NCI-H345 treated with DMSO at 0.1 percent for 48 hours (cell line): ENCODE results near the gene DLG5.

Experiments used
- DNase-seq: peaks from one replicate; lab custom pipeline; 2025; ENCODE audit not compliant: unreplicated experiment; lab: John Stamatoyannopoulos, UW

The DLG5 gene

DNA sequence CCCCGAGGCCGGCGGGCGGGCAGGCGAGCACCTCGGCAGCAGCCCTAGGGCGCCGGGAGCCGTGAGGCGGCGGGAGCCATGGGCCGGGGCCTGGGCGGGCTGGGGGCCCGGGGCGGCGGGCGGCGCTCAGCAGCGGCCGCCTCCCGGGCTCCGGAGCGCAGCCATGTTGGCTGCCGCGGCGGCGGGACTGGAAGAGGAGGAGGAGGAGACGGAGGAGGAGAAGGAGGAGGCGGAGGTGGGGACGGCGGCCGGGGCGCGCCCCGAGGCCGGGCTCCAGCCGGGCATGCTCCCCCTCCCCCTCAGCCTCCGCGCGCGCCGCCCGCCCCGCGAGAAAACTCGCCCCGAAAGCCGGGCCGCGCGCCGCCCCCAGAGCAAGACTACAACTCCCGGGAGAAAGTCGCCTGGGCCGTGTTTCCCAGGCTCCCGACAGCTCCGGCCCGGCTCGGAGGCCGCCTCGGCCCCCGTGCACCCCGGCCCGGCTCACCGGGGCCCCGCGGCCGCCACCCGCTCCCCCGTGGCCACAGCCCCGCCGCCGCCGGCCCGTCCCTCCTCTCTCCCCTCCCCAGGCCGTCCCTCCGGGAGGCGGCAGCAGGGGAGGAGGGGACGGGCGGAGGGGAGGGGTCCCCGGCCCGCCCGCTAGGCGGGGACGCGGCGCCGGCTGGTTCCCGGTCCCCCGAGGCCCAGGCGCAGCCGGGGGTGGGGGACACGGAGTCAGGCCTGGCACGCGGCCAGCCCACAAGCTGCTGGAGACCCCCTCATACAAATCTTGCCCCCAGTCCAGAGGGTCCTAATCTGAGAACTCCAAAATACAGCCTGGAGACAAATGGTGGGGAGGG lies at the start of gene DLG5:
DLG5 (minus strand) TSS at position 190 of the 836 bp plus-strand sequence. CDS start 235 bp downstream, outside the sequence.
- DNase-seq, result no peak

GRCh38 chr10:77975086-77975666 lies 48.6 kb upstream of the DLG5 start:
- no peak for DNase-seq

DNA sequence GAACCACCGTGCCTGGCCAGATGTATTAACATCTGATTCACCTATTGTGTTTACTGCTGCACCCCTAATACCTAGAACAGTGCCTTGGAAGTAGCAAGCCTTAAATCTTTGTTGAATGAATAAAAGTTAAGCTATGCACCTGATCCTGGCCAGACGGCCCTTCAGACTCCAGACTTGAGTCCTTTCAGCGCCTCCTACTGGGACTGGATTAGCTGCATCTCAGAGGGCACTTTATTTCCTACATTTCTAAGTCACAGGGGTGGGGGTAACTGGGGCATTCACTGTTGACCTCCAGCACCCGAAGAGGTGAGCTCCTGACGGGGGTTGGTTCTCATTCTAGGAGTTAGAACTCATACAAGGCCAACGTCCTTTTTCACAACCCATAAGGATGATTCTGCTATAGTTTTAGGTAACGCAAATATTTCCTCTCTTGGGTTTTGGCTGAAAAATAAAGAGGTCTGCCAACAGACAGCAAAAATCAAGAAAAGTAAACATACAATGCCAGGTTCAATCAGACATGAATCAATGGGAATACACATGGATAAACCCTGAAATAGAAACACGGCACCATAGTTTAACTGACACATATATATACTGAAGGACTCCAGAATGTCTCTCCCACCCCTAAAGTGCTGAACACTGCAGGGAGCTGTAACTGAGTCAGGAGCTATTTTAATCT lies 48.0 kb upstream of the DLG5 start:
- no peak for DNase-seq

GRCh38 chr10:77973276-77973675 lies 46.7 kb upstream of the DLG5 start:
- no peak for DNase-seq

DNA sequence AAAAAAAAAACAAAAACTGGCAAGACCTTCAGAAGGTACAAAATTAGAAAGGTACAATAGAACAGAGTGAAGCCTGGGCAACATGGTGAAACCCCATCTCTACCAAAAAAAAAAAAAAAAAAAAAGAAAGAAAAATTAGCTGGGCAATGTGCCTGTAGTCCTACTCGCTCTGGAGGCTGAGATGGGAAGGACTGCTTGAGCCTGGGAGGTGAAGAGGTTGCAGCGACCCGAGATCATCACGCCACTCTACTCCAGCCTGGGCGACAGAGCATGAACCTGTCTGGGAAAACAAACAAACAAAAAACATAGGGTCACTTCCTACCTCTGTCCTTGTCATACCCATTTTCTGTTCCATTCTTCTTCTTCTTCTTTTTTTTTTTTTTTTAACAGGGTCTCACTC lies 45.6 kb upstream of the DLG5 start:
- DNase-seq, result no peak

DNA sequence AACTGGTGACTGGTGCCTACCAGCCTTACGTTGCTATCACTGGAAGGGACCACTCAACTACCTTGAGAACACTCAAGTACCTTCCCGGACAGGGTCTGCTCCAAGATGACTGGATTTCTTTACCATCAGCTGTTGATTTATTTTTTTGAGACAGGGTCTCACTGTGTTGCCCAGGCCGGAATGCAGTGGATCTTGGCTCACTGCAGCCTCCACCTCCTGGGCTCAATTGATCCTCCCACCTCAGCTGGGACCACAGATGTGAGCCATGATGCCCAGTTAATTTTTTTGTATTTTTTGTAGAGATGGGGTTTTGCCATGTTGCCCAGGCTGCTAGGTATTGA lies 45.2 kb upstream of the DLG5 start:
- DNase-seq, result no peak

GRCh38 chr10:77970869-77971803 lies 44.6 kb upstream of the DLG5 start:
- no peak for DNase-seq

GRCh38 chr10:77969114-77969513 lies 42.6 kb upstream of the DLG5 start:
- DNase-seq, result no peak

DNA sequence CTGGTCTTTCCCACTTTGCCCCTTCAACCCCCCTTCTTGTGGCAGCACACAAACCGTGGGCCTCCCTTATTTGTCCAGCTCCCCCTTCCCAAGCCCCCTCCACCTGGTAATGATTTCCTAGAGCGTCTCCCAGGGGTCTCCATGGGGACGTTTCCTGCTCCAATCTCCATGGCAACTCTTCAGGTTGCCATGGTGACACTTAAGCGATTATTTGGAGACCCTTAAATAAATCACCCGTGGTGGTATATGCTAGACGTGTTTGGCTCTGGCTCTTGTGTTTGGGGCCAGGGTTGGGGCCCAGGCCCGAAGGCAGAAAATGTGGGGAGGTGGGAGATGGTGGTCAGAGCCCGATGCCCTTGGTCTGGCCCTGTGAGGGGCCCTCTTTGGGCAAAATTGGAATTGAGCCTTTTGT lies 41.1 kb upstream of the DLG5 start:
- DNase-seq, result no peak

DNA sequence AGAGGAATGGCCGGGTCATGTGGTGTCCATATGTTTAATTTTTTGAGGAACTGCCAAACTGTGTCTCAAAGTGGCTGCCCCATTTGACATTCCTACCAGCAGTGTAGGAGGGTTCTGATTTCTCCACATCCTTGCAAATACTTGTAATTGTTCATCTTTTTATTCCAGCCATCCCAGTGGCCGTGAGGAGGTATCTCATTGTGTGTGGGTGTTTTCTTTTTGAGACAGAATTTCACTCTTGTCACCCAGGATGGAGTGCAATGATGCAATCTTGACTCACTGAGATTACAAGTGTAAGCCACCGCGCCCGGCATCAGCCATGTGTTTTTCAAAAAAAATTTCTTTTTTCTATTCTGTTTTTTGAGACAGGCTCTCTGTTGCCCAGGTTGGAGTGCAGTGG lies 38.7 kb upstream of the DLG5 start:
- no peak for DNase-seq

DNA sequence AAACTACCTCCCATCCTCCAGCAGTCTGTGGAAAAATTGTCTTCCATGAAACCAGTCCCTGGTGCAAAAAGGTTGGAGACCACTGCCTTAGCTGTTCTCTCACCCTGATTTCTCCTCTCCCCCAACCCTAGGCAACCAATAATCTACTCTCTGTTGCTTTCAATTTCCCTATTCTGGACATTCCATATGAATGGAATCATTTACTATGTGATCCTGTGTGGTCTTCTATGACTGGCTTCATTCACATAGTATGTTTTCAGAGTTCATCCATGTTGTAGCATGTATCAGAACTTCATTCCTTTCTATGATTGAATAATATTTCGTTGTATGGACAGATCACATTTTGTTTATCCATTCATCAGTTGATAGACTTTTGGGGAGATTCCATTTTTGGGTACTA lies 38.3 kb upstream of the DLG5 start:
- no peak for DNase-seq

DNA sequence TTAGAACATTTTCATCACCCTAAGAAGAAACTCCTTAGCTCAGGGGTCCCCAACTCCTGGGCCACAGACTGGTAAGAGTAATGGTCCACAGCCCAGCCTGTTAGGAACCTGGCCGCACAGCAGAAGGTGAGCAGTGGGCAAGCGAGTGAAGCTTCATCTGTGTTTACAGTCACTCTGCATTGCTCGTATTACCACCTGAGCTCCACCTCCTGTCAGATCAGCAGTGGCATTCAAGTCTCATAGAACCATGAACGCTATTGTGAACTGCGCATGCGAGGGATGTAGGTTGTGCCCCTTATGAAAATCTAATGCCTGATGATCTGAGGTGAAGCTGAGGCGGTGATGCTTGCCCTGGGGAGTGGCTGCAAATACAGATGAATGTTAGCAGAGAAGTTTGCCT lies 37.3 kb upstream of the DLG5 start:
- no peak for DNase-seq

- no peak for DNase-seq
These were observed 36.0 kb upstream of the DLG5 start for GRCh38 chr10:77962350-77963146.

DNA sequence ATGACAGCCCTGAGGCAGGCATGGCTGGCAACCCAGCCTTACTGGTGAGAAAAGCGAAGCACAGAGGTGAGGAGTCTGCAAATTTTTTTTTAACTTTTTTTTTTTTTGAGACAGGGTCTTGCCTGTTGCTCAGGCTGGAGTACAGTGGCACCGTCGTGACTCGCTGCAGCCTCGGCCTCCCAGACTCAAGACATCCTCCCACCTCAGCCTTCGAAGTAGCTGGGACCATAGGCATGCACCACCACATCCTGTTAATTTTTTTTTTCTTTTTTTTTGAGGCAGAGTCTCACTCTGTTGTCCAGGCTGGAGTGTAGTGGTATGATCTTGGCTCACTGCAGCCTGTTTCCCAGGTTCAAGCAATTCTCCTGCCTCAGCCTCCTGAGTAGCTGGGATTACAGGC lies 35.1 kb upstream of the DLG5 start:
- DNase-seq, result no peak

GRCh38 chr10:77960829-77961329 lies 34.3 kb upstream of the DLG5 start:
- DNase-seq, result no peak

DNA sequence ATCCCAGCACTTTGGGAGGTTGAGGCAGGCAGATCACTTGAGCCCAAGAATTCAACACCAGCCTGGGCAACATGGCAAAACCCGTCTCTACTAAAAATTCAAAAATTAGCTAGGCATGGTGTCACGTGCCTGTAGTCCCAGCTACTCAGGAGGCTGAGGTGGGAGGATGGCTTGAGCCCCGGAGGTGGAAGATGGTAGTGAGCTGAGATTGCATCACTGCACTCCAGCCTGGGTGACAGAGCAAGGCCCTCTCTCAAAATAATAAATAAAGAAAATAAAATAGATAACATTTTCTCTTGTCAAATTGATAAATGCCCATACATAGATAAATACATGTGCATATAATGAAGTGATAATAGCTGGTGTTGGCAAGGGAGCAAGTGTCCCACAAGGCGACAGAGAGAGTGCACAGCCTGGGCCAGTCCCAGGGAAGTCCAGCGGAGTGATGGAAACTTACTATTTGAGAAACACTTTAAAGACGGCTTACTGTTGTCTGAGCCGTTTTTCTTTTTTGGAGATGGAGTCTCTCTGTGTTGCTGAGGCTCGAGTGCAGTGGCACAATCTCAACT lies 33.4 kb upstream of the DLG5 start:
- no peak for DNase-seq

DNA sequence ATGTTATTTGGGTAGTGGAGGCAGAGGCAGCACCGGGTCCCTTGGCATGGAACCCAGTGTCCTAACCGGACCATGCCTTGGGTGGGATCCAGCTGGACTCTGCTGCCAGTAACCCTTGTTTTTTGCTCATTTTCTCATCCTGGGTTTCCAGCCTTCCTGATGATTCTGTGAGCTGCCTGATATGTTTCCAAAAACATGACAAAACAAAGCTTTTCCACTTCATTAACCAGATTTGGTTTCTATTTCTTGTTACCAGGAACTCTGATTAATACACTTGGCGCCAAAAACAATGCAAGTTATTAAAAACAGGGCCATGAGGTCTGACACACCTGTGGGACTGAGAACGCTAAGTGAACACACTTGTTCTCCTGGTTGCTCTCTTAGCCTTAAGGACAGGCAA lies 32.8 kb upstream of the DLG5 start:
- DNase-seq, result no peak

DNA sequence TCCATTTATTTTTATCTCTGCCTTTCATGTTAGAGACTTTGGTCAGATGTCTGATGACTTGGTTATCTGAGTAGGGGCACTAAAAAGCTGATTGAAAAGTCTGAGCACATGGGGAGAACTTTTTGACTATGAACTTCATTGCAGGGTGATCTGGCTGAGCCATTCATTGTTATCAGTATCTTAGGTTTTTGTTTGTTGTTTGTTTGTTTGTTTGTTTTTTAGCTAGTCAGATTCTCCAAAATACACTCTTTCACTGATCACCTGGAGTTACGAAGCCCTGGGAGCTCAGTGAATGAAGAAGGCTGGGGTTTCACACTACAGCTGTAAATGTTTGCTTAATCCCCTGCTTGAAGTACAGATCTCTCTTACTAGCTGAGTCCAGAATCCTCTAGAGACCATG lies 28.6 kb upstream of the DLG5 start:
- DNase-seq, result no peak

- DNase-seq, result no peak
These were observed 22.6 kb upstream of the DLG5 start for GRCh38 chr10:77949167-77949566.

DNA sequence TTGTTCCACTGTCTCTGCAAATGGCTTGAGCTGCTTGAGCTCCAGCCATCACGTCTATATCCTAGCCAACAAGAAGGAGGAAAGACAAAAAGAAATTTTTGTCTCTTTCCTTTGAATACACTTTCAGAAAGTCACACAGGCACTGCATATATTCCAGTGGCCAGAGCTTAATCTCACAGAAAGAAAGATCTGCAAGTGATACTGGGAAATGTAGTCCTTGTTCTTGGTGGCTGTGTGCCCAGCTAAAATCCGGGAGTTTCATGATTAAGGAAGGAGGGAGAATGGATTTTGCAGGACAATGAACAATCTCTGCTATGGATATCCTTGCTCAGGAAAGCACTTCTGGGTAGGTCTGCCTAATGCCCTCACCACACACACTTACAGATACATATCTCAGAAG lies 19.5 kb upstream of the DLG5 start:
- DNase-seq, result no peak
